IMR-90 (cell line): Measurements from ENCODE around the gene EXOC3L2. TPM values are rescaled to one million over a fixed set of nuclear protein-coding genes. Genes with fewer than 3 reads are reported as not detected.

Experiments used
- polyA plus RNA-seq, 3 experiments: library from polyadenylated mRNA; depleted of rRNA; stranded (reverse); fragments of >200 nt; gene quantifications; 2 replicates each; pipeline ENCODE4 v1.2.3, GENCODE V29; 2012; ENCODE audit warnings: low replicate concordance in 1 of 3
- total RNA-seq: library from RNA; depleted of rRNA; stranded (reverse); fragments of >200 nt; gene quantifications from 2 replicates; pipeline ENCODE4 v1.2.3, GENCODE V29; 2012; rRNA removed

The EXOC3L2 gene
- total and polyA plus RNA-seq, 2 of the 4 experiments (the other 2 are of a cell fraction), result 0.03 TPM; not detected in 1

Other genes with a start within 250 kb of the EXOC3L2 start
- 5.0 TPM in 2 replicates for gene RELB, start 243.9 kb downstream of the EXOC3L2 start, total RNA-seq
- 17.2 and 19.9 TPM in 2 replicates for gene RELB, start 243.9 kb downstream of the EXOC3L2 start, polyA plus RNA-seq (2012; rRNA removed)
- 19.9 and 20.6 TPM in 2 replicates for gene CLASRP, start 206.4 kb downstream of the EXOC3L2 start, total RNA-seq
- gene CLASRP, start 206.4 kb downstream of the EXOC3L2 start, polyA plus RNA-seq (2012; rRNA removed), result 31.7 and 34.9 TPM in 2 replicates
- gene ZNF296, start 168.9 kb downstream of the EXOC3L2 start, total RNA-seq, result not detected in 2 replicates
- 0.10 and 0.11 TPM in 2 replicates for gene ZNF296, start 168.9 kb downstream of the EXOC3L2 start, polyA plus RNA-seq (2012; rRNA removed)
- gene GEMIN7, start 166.1 kb downstream of the EXOC3L2 start, total RNA-seq, result 19.7 and 27.2 TPM in 2 replicates
- 52.8 and 53.0 TPM in 2 replicates for gene GEMIN7, start 166.1 kb downstream of the EXOC3L2 start, polyA plus RNA-seq (2012; rRNA removed)
- 13.1 and 13.9 TPM in 2 replicates for gene PPP1R37, start 152.2 kb downstream of the EXOC3L2 start, total RNA-seq
- 18.5 and 20.8 TPM in 2 replicates for gene PPP1R37, start 152.2 kb downstream of the EXOC3L2 start, polyA plus RNA-seq (2012; rRNA removed)
- under 0.01 TPM in 2 replicates for gene NKPD1, start 84.4 kb downstream of the EXOC3L2 start, total RNA-seq
- gene NKPD1, start 84.4 kb downstream of the EXOC3L2 start, polyA plus RNA-seq (2012; rRNA removed), result 0.09 and 0.14 TPM in 2 replicates
- gene TRAPPC6A, start 67.2 kb downstream of the EXOC3L2 start, total RNA-seq, result 3.1 and 4.1 TPM in 2 replicates
- 11.9 and 13.4 TPM in 2 replicates for gene TRAPPC6A, start 67.2 kb downstream of the EXOC3L2 start, polyA plus RNA-seq (2012; rRNA removed)
- 0.83 and 1.1 TPM in 2 replicates for gene BLOC1S3, start 66.6 kb downstream of the EXOC3L2 start, total RNA-seq
- gene BLOC1S3, start 66.6 kb downstream of the EXOC3L2 start, polyA plus RNA-seq (2012; rRNA removed), result 4.7 and 4.9 TPM in 2 replicates
- gene MARK4, start 5.9 kb upstream of the EXOC3L2 start, total RNA-seq, result 8.1 and 11.3 TPM in 2 replicates
- 20.3 and 20.7 TPM in 2 replicates for gene MARK4, start 5.9 kb upstream of the EXOC3L2 start, polyA plus RNA-seq (2012; rRNA removed)
- gene CKM, start 77.5 kb upstream of the EXOC3L2 start, total RNA-seq, result not detected in 2 replicates
- not detected in 2 replicates for gene CKM, start 77.5 kb upstream of the EXOC3L2 start, polyA plus RNA-seq (2012; rRNA removed)
- under 0.01 and 0.18 TPM in 2 replicates for gene KLC3, start 95.3 kb upstream of the EXOC3L2 start, total RNA-seq
- 0.09 and 0.14 TPM in 2 replicates for gene KLC3, start 95.3 kb upstream of the EXOC3L2 start, polyA plus RNA-seq (2012; rRNA removed)
- gene ERCC2, start 125.2 kb upstream of the EXOC3L2 start, total RNA-seq, result 26.7 and 30.6 TPM in 2 replicates
- 66.5 and 75.6 TPM in 2 replicates for gene ERCC2, start 125.2 kb upstream of the EXOC3L2 start, polyA plus RNA-seq (2012; rRNA removed)
- gene PPP1R13L, start 159.7 kb upstream of the EXOC3L2 start, total RNA-seq, result 0.56 and 3.0 TPM in 2 replicates
- gene PPP1R13L, start 159.7 kb upstream of the EXOC3L2 start, polyA plus RNA-seq (2012; rRNA removed), result 11.6 and 13.3 TPM in 2 replicates
- gene POLR1G, start 161.2 kb upstream of the EXOC3L2 start, total RNA-seq, result 10.3 and 12.5 TPM in 2 replicates
- gene POLR1G, start 161.2 kb upstream of the EXOC3L2 start, polyA plus RNA-seq (2012; rRNA removed), result 8.0 and 8.8 TPM in 2 replicates
- gene ERCC1, start 178.5 kb upstream of the EXOC3L2 start, total RNA-seq, result 76.9 and 84.2 TPM in 2 replicates
- gene ERCC1, start 178.5 kb upstream of the EXOC3L2 start, polyA plus RNA-seq (2012; rRNA removed), result 132 and 153 TPM in 2 replicates
- 11.1 and 31.9 TPM in 2 replicates for gene FOSB, start 222.6 kb upstream of the EXOC3L2 start, total RNA-seq
- 15.6 and 60.1 TPM in 2 replicates for gene FOSB, start 222.6 kb upstream of the EXOC3L2 start, polyA plus RNA-seq (2012; rRNA removed)